GM18505 (cell line): ENCODE data around the gene FOXP1.
"Not testable (repeated sequence)": the region's sequence is repeated elsewhere in the genome, so short reads cannot be mapped to it uniquely, and the experiment has no call there.

ENCODE experiments used
- ATAC-seq: cut with Tn5 transposase; IDR thresholded peaks from one replicate; pipeline ENCODE4 v1.9.1; 2021; ENCODE audit not compliant: unreplicated experiment
- POLR2A ChIP-seq: IDR thresholded peaks from 4 replicates; pipeline ENCODE4 v1.6.1; 2011; ENCODE audit warnings: borderline replicate concordance; ENCODE audit not compliant: insufficient read depth, insufficient read length; ENCODE audit errors: extremely low read depth

FOXP1 gene

GRCh38 chr3:71545330-71545729, 38.2 kb downstream of the FOXP1 start:
- TF ChIP-seq POLR2A, result no peak
- no peak for ATAC-seq

- no peak for TF ChIP-seq POLR2A
These were observed 40.0 kb downstream of the FOXP1 start for GRCh38 chr3:71543371-71544016.

GRCh38 chr3:71542521-71543370, 40.8 kb downstream of the FOXP1 start:
- no peak for ATAC-seq
- TF ChIP-seq POLR2A, result no peak

More at GRCh38 chr3:71543371-71544016, 40.0 kb downstream of the FOXP1 start:
- no peak for ATAC-seq

- no peak for ATAC-seq
- no peak for TF ChIP-seq POLR2A
These were observed 42.2 kb downstream of the FOXP1 start for GRCh38 chr3:71541313-71541712.

GRCh38 chr3:71537211-71537611, 46.3 kb downstream of the FOXP1 start:
- ATAC-seq, result no peak

GRCh38 chr3:71536376-71536965, 47.1 kb downstream of the FOXP1 start:
- ATAC-seq, result no peak
- TF ChIP-seq POLR2A, result no peak

More at GRCh38 chr3:71537211-71537611, 46.3 kb downstream of the FOXP1 start:
- no peak for TF ChIP-seq POLR2A

GRCh38 chr3:71533588-71533987, 49.9 kb downstream of the FOXP1 start:
- TF ChIP-seq POLR2A, result no peak
- no peak for ATAC-seq

- no peak for TF ChIP-seq POLR2A
- ATAC-seq, result no peak
These were observed 50.7 kb downstream of the FOXP1 start for GRCh38 chr3:71532639-71533395.

GRCh38 chr3:71530903-71531530, 52.5 kb downstream of the FOXP1 start:
- TF ChIP-seq POLR2A, result no peak
- no peak for ATAC-seq

- TF ChIP-seq POLR2A, result no peak
- ATAC-seq, result no peak
These were observed 54.7 kb downstream of the FOXP1 start for GRCh38 chr3:71528816-71529215.

- not testable (repeated sequence) for ATAC-seq
These were observed 57.1 kb downstream of the FOXP1 start for GRCh38 chr3:71526448-71526847.

- TF ChIP-seq POLR2A, result no peak
- no peak for ATAC-seq
These were observed 58.1 kb downstream of the FOXP1 start for GRCh38 chr3:71525391-71525790.

- no peak for ATAC-seq
- TF ChIP-seq POLR2A, result no peak
These were observed 58.9 kb downstream of the FOXP1 start for GRCh38 chr3:71524672-71525071.
